SIG-M5 (cell line): Measurements from ENCODE around the gene INO80B.
A peak's percentile ranks its signal among the peaks of the same experiment; 100 is the strongest.

ENCODE experiments used
- DNase-seq: peaks from one replicate; lab custom pipeline; 2025; lab: John Stamatoyannopoulos, UW

INO80B gene

DNA sequence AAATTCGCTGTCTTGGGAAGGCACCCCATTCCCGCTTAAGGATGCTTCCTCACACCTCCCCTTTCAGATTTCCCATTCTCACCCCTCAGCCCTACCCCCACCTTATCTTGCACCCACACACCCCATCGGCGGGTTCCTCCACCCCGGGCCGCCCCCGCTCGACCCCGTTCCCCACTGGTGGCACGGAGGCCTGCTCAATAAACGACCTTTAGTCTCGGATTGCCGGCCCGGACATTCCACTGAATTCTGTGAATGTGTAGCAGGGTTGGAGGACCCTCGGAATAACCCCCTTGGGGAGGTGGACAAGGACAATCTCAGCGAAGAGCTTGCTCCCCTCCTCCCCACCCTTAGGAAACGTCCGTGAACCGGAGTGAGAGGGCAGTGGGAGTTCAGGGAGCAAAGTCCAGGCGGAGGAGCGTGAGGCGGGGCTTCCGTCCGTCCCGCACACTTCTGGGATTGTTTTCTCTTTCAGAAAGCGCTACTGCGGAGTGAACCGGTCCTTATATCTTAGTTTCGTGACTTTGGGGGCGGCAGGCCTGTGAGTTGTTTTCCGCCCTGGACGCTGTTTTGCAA lies 47.3 kb downstream of the INO80B start:
- DNase-seq, result no peak

DNA sequence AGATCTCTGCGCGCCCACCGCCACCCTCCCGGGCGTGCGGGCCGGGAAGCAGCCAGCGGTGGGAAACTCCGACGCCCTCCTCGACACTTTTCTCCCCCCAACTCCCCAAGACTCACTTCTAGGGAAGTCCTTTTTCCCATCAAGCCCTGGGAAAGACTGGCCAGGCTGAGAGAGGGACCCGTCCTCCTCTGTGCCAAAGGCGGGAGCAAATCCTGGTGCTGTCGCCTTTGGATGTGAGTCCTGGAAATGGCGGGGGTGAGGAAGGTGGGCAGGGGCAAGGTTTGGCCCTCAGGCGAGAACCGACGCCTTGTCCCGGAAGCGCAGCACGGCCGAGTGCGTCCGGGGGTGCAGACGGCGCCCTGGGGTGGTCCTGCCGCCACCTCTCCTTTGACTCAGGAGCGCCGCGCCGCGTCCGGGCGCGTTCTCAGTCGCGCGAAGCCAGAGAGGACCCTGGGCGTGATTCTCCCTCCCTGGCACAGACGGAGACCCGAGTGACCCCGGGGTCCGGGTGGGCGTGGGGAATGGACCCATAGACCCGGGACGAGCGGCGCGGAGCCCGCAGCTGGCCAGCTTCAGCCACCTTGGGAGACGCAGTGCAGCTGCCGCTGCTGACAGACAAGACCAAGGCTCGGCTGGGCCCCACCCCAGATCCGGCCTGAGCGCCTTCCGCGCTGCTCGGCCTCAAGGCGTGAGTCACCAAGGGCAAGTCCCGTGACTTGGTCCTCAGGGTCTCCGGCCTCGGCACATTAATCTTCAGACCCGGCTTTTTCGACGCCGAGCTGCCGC lies 48.0 kb downstream of the INO80B start:
- DNase-seq, result no peak

DNA sequence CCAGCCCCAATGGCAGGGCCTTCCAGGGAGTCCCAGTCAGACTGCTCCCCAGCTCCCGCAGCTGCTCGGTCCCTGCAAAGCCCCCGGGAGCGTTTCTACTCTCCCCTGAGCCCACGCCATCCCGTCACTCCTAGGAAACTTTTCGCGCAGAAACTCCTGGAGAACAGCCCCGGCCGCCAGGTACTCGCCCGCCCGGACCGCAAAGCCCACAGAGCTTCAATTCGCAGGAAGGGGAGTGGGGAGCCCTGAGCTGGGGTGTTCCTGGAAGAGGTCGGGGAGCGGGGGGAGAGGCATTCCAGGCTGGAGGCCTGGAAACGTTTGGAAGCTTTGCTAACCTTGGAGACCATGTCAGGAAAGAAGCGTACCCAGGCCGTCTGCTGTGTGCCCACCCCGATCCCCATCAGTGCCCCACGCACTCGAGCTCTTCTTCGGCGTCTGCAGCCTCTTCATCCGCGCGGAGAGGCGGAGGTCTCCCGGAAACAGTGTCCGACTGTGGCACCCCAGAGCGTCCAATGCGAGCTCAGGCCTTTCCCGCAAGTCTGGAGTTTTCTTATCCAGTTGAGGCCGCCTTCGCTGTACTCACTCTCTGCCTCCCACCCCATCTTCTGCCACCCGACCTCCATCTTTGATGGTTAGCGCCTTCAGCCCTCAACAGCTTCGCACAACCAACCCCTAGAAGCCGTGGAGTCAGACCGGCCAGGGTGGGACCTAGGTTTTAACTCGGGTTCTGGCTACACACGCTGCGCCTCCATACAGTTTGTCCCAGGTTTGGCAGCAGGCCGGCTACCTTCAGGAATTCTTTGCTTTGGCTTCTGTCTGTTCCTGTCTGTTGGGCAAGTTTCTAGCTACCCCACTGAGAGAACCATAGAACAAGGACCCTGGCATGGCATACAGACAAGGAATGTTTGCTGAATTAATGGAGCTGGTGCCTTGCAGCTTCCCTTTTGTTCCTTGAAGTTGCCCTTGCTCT lies 48.9 kb downstream of the INO80B start:
- no peak for DNase-seq

DNA sequence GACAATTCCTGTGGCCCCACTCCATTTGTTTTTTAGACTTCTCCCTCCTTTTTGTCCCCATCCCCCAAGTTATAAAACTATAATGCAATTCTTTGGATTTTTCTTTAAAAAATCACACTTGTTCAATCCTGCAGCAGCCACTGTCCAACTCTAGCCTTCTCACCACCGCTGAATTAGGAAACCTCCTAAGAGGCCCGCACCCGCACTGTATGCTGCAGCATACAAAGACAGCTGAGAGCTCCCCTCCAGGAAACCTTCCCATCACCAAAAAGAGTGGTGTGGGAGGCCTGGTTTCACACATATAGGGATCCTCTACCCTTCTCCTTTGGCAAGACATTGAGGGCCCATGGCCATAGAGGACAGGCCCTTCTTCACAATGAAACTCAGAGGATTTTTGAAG lies 49.7 kb downstream of the INO80B start:
- DNase-seq, result no peak

DNA sequence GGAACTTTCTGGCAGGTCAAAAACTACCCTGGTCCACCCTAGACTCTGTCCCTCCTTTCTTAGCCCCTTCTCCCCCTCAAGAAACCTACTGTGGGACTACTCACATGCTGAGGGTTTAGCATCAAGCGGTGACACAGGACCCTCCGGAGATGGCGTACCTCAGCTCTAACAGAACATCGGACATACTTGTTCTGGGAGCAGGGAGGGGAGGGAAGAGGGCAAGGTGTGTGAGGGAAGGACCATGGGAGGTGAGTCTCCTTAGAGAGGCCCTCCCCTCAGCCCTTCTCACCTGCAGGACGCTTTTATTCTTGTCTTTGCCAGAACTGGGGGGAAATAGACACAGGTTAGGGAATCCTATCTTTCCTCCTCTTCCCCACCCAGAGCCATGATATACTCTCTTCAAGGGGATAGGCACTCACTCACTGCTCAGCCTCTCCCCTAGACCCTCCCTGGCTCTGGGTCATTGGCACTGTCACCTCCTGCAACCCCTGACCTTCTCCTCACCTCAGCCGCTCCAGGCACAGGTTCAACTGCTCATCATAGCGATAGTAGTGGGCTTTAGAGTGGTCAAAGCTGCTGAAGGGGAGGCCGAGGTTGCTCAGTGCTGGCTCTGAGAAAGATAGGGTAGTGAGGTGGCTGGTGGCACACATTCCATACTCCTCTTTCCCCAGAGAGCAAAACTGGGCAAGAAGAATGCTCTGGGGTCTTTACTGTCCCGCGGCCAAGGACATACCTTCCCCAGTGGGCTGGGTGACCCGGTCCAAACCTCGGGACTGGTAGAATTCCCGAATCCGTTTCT lies 50.8 kb downstream of the INO80B start:
- DNase-seq, result no peak

DNA sequence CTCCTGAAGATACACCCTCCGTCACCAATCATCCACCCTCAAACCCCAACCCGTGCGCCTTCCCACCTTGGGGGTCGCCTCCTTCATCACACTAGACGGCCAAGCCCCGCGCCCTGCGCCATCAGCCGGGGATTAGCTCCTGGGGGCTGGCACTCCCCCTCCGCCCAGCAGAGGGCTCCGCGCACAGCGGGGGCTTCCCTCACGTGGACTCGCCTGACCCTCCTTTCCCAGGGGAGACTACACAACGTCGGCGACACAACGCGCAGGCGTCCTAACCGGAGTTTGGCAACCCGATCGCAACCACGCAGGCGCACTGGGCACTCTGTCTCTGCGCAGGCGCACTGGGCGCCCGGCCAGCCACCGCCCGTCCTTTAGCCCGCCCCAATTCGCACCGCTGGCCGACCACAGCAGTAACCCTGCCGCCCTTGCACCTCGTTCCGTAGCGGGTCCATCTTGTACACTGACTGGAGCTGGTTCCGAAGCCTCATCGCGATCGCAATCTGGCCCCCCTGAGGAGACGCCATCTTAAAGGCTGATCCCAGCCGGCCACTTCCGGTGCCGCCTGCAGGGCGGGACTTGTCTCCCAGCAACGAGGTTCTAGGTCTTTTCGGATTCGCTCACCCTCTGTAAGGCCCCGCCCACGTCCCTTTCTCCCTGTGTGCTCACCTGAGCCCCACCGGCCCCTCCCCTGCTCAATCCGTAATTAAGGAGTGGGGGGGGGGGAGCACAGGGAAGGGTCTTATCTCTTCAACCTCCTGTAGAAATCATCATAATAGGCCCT lies 52.4 kb downstream of the INO80B start, which contains the start of gene PCGF1:
Gene PCGF1 (minus strand): TSS at position 551 of the 781 bp plus-strand sequence. CDS start 27 bp downstream, at position 524.
- DNase-seq, result peak; percentile 74
